Posterior vena cava (tissue), 2 donors: ENCODE data around the gene N4BP2L2. TPM values are rescaled to one million over a fixed set of nuclear protein-coding genes. Genes with fewer than 3 reads are reported as not detected.

Experiments used
- DNase-seq: peaks from one replicate; pipeline ENCODE4 v3.0.0-alpha.2; 2020; ENCODE audit warnings: low spot score
- intact Hi-C, 2 donors: fragments of 100-400 bp; cut with DNase I; formaldehyde crosslinking; loops; one replicate each; pipeline versions ENCODE4 v1.14.1 to v1.14.2; 2022 to 2023
- total RNA-seq, 2 donors: library from RNA; stranded (reverse); fragmentation: NEBNext Ultra II Directional; extraction: Animal tissue kit (Norgen Biotek cat#: 25700); gene quantifications; one replicate each; pipeline ENCODE4 v1.2.1, GENCODE V29; 2021
- donor health status: DM: yes; HTN: yes; CAD: no.
- donor health status: DM: yes; HTN: yes; CAD: no.

N4BP2L2 gene
- total RNA-seq, 2 donors from 2014 or later, result 130 to 137 TPM

DNA sequence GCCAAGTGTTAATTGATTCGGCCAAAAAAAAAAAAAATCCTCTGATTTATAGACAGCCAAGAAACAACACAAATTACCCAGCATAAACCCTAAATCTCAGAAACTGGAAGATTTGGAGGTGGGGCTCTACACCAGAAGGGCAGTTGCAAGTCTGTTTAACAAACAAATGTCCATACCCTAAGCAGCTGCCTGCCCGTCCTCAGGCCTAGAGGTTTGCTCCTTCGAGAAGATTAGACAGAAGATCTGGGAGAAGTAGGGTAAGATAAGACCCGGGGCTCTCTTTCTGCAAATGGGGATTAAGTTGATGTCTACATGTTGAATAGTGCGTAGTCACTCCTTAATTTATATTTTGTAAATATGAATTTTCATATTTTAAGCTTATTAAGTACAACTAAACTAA, 107.2 kb downstream of the N4BP2L2 start:
- intact Hi-C loops, result no loop called here
- no peak for DNase-seq

DNA sequence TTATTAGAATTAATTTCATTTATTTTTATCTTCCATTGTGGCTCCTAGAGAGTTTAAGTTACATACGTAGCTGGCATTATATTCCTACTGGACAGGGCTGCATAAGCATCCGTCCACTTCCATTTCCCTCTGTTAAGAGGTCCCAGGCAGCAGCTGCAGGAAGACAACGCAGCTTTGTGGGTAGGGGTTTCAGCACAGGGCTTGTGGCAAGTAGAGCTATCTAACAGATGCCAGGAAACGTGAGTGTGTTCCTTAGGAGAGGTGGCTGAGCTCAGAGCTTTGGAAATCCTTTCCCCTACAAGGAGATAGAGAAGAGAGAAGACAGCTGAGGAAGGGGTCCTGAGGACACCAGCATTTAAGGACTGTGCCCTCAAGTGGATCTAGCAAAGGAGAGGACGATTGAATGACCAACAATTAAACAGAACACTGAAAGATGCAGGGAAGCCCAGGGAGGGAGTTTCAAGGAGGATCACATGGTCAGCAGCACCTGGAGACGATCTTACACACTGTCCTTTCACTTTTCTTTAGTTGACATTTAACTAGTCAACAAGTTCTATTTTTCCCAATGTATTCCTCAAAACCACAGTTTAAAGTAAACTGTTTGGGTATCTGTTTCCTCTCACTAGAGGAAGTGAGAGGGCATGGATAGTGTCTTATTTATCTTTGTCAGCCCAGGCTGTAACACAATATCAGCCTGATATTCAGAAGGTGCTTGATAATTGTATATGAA, 108.4 kb downstream of the N4BP2L2 start:
- intact Hi-C loops, result no loop called here
- no peak for DNase-seq

DNA sequence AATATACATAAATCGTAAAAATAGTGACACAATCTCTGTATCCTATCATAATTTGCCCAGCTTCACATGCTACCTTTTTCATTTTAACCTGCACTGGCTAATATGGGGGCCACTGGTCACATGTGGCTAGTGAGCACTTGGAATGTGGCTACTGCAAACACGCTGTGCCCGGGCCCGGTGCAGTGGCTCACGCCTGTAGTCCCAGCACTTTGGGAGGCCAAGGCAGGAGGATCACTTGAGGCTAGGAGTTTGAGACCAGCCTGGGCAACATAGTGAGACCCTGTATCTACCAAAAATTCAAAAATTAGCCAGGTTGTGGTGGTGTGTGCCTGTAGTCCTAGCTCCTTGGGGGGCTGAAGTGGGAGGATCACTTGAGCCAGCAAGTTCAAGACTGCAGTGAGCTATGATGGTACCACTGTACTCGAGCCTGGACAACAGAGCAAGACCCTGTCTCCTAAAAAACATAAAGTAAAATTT, 109.1 kb downstream of the N4BP2L2 start:
- intact Hi-C loops, result no loop called here

DNA sequence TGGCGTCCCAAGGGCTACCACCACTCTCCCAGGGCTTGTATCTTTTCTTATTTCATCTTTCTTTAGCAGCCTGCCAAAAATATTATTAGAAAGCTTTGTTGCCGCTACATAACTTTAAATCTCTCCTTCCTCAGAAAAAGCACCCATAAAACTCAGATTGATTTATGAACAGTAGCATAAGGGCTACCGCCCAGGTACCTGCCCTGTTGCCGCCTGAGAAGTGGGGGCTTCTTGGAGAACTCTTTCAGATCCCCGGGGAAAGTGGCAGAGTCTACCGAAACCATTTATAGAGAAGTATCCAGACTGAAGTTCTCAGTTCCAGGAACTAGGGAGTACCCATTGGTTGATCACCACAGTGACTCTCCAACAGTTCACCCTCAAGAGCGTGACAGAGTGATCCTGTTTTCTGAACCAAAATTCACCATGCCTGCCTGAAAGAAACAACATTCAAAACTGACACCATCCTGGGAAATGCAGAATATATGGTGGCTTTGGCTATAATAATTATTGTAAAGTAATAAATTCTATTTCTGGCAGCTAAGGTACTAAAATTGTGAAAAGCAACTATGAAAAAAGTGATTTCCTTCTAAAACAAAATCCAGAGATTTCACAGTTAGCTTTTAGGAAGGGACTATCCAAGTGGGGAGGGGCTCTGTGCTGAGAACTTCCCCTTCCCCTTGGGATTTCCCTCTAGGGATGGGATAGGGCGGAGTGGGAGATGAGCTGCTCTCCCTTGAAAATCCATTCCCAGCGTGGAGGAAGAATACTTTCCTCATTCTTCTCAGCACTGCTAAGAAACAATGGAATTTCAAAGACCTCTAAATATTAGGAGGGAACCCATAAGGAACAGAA, 109.8 kb downstream of the N4BP2L2 start:
- intact Hi-C loops, result no loop called here
- DNase-seq, result no peak

More for the DNA sequence above, 109.1 kb downstream of the N4BP2L2 start:
- no peak for DNase-seq

DNA sequence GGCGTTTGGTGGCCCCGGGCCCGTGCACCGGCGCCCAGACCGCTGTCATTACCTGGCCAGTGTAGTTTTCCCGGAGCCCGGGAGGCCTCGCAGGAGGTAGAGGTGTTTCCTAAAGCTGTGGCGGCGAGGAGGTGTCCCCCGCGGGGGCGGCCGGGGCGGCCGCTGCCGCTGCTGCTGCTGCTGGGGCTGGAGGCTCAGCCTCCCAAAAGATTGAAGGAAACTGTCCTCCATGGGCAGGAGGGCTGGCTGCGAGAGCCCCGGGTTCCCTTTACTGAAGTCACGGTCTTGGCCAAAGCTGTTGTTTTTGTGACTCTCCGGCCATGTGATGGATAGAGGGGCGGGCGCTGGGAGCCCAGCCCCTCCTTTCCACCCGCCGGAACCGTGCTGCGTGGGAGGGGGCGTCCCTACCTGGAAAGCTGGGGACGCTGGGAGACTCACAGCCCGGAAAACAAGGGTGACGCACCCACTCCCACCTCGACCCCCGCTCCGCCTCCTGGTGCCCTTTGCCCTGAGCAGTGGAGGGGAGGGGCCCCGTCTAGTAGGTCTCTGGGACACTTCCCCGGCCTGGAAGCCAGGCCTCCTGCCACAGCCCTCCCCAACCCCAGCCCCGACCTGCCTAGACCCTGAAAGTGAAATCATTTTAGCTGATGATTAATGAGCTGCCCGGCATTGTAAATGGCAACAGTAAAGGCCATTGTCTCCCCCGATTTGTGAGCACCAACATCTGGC, 110.6 kb downstream of the N4BP2L2 start, which contains the start of gene N4BP2L1:
Gene N4BP2L1, minus strand, starts transcription at position 279 of the 729 bp plus-strand sequence. Its CDS starts 48 bp downstream, at position 231.
- intact Hi-C loops, result no loop called here

GRCh38 chr13:32426990-32427851, 111.4 kb downstream of the N4BP2L2 start:
- DNase-seq, result peak; percentile 85
- intact Hi-C loops, result no loop called here

More for the DNA sequence above, 110.6 kb downstream of the N4BP2L2 start, which contains the start of gene N4BP2L1:
- peak; percentile 90 for DNase-seq

- intact Hi-C loops, result no loop called here
- no peak for DNase-seq
Observed at GRCh38 chr13:32426191-32426989, 112.2 kb downstream of the N4BP2L2 start.

- DNase-seq, result no peak
- intact Hi-C loops, result no loop called here
Observed at GRCh38 chr13:32425158-32425557, 113.4 kb downstream of the N4BP2L2 start.

GRCh38 chr13:32423592-32423991, 115.0 kb downstream of the N4BP2L2 start:
- intact Hi-C loops, result no loop called here

DNA sequence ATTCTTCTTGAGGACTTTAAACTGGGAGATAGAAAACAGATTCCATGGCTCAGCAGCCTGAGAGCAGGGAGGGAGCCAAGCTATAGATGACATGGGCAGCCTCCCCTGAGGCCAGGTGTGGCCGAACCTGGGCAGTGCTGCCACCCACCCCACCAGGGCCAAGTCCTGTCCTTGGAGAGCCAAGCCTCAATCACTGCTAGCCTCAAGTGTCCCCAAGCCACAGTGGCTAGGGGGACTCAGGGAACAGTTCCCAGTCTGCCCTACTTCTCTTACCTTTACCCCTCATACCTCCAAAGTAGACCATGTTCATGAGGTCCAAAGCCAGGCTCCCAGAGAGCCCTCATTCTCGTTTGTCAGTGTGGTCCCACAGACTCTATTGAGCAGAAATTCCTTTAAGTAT, 118.7 kb downstream of the N4BP2L2 start:
- no peak for DNase-seq
- intact Hi-C loops, result no loop called here

More at GRCh38 chr13:32423592-32423991, 115.0 kb downstream of the N4BP2L2 start:
- no peak for DNase-seq

DNA sequence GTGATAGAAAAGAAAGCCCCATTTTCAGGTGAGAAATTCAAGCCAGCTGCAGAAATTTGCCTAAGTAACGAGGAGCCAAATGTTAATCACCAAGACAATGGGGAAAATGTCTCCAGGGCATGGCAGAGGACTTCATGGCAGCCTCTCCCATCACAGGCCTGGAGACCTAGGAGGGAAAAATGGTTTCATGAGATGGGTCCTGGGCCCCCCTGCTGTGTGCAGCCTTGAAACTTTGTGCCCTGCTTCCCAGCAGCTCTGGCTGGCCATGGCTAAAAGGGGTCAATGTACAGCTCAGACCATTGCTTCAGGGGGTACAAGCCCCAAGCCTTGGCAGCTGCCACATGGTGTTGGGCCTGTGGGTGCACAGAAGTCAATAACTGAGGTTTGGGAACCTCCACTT, 120.6 kb downstream of the N4BP2L2 start:
- DNase-seq, result no peak
- intact Hi-C loops, result no loop called here

GRCh38 chr13:32415019-32415418, 123.6 kb downstream of the N4BP2L2 start:
- no peak for DNase-seq
- intact Hi-C loops, result no loop called here

GRCh38 chr13:32414580-32414979, 124.0 kb downstream of the N4BP2L2 start:
- intact Hi-C loops, result no loop called here

GRCh38 chr13:32413284-32413683, 125.3 kb downstream of the N4BP2L2 start:
- DNase-seq, result no peak
- intact Hi-C loops, result no loop called here

More at GRCh38 chr13:32414580-32414979, 124.0 kb downstream of the N4BP2L2 start:
- no peak for DNase-seq

GRCh38 chr13:32409561-32410421, 128.8 kb downstream of the N4BP2L2 start:
- DNase-seq, result peak; percentile 88
- intact Hi-C loops, result no loop called here

DNA sequence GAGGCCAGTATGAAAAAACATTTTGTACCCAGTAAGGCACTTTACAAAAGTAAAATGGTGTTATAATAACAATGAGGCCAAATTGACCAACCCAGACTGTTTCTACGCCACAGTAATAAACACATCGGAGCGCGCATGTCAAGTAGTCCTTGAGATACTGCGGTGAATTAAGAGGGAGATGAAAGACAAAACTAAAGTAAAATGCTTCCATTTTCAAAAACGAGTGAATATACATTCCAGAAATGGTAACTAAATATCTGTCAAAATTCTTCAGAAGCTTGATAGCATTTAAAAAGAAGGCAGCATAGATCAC, 129.6 kb downstream of the N4BP2L2 start:
- intact Hi-C loops, result no loop called here
- no peak for DNase-seq
